ENCODE results near the gene SCAPER. TPM values are rescaled to one million over a fixed set of nuclear protein-coding genes. Genes with fewer than 3 reads are reported as not detected.

Gene SCAPER
- total RNA-seq, 1 experiment from 2014 or later = 10.3 TPM

- H3K9me3 Mint-ChIP-seq = no peaks in the 10 kb centered on the region
- H3K27me3 Mint-ChIP-seq (ENCODE audit: low read depth) = peaks cover 82% of the 10 kb centered on the region
- peak; percentile 26 for DNase-seq (ENCODE audit: low spot score)
- CTCF ChIA-PET = interaction anchor here (0.6 to 3.3 kb wide), 27 partner anchors 9 to 533 kb away, joined by 3 to 24 read pairs (median 4); partner anchors contain the start of gene ETFA
- H3K27ac Mint-ChIP-seq = no peak overlapping the region
- TF ChIP-seq PRRX2 (CRISPR knock-in tag; IDR thresholded peaks at IDR 0.05) (no peak), ZNF512 (CRISPR knock-in tag; IDR thresholded peaks at IDR 0.05; ENCODE audit: borderline replicate concordance) (no peak), ESRRA (CRISPR knock-in tag; IDR thresholded peaks at IDR 0.05; ENCODE audit: borderline replicate concordance) (no peak), ZSCAN18 (CRISPR knock-in tag; IDR thresholded peaks at IDR 0.05) (no peak), IRF2 (CRISPR knock-in tag; IDR thresholded peaks at IDR 0.05; ENCODE audit: borderline replicate concordance, low read depth) (no peak), FOXK1 (CRISPR knock-in tag; IDR thresholded peaks at IDR 0.05) (no peak), HMGA2 (CRISPR knock-in tag; IDR thresholded peaks at IDR 0.05) (no peak), FOXP1 (CRISPR knock-in tag; IDR thresholded peaks at IDR 0.05; ENCODE audit: borderline replicate concordance) (no peak), KAT7 (CRISPR knock-in tag; IDR thresholded peaks at IDR 0.05; ENCODE audit: borderline replicate concordance) (no peak), GTF2I (CRISPR knock-in tag; conservative IDR thresholded peaks at IDR 0.05) (no peak), ZBTB21 (CRISPR knock-in tag; IDR thresholded peaks at IDR 0.05; ENCODE audit: borderline replicate concordance) (no peak), ETV6 (CRISPR knock-in tag; IDR thresholded peaks at IDR 0.05) (no peak), PREB (CRISPR knock-in tag; IDR thresholded peaks at IDR 0.05; ENCODE audit: borderline replicate concordance) (no peak)
- TF ChIP-seq, protein P1, sequence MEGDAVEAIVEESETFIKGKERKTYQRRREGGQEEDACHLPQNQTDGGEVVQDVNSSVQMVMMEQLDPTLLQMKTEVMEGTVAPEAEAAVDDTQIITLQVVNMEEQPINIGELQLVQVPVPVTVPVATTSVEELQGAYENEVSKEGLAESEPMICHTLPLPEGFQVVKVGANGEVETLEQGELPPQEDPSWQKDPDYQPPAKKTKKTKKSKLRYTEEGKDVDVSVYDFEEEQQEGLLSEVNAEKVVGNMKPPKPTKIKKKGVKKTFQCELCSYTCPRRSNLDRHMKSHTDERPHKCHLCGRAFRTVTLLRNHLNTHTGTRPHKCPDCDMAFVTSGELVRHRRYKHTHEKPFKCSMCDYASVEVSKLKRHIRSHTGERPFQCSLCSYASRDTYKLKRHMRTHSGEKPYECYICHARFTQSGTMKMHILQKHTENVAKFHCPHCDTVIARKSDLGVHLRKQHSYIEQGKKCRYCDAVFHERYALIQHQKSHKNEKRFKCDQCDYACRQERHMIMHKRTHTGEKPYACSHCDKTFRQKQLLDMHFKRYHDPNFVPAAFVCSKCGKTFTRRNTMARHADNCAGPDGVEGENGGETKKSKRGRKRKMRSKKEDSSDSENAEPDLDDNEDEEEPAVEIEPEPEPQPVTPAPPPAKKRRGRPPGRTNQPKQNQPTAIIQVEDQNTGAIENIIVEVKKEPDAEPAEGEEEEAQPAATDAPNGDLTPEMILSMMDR (IDR thresholded peaks at IDR 0.05) = no peak
- TF ChIP-seq, protein P2, sequence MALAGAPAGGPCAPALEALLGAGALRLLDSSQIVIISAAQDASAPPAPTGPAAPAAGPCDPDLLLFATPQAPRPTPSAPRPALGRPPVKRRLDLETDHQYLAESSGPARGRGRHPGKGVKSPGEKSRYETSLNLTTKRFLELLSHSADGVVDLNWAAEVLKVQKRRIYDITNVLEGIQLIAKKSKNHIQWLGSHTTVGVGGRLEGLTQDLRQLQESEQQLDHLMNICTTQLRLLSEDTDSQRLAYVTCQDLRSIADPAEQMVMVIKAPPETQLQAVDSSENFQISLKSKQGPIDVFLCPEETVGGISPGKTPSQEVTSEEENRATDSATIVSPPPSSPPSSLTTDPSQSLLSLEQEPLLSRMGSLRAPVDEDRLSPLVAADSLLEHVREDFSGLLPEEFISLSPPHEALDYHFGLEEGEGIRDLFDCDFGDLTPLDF (CRISPR knock-in tag; IDR thresholded peaks at IDR 0.05) = no peak
- peaks cover 40% of the 10 kb centered on the region for H3K4me1 Mint-ChIP-seq
- no peaks in the 10 kb centered on the region for H3K36me3 Mint-ChIP-seq
- POLR2A ChIA-PET = interaction anchor here (0.5 to 2.5 kb wide), 6 partner anchors 12 to 1174 kb away, joined by 3 to 29 read pairs (median 4); no protein-coding TSS in a partner anchor
- peak overlapping the region; percentile 73 for H3K4me3 Mint-ChIP-seq
- ATAC-seq = no peak
Observed at GRCh38 chr15:76334438-76335306, 570.5 kb downstream of the SCAPER start.

GRCh38 chr15:76333720-76334437 lies 571.3 kb downstream of the SCAPER start:
- H3K27me3 Mint-ChIP-seq (ENCODE audit: low read depth) = peaks cover 82% of the 10 kb centered on the region
- H3K4me3 Mint-ChIP-seq = 0 out of 2 replicates have a peak overlapping the region, but pooled peaks have one; percentile 9
- ATAC-seq (peak; percentile 13), DNase-seq (ENCODE audit: low spot score) (peak; percentile 65)
- H3K9me3 Mint-ChIP-seq = no peaks in the 10 kb centered on the region
- no peaks in the 10 kb centered on the region for H3K36me3 Mint-ChIP-seq
- ChIA-PET POLR2A (no interaction called here), CTCF (interaction anchor here (0.6 to 2.7 kb wide), 21 partner anchors 10 to 194 kb away, joined by 3 to 24 read pairs (median 4); partner anchors contain the start of gene ETFA)
- H3K27ac Mint-ChIP-seq = no peak overlapping the region
- peaks cover 35% of the 10 kb centered on the region for H3K4me1 Mint-ChIP-seq
- TF ChIP-seq SOX15 (CRISPR knock-in tag; IDR thresholded peaks at IDR 0.05) (no peak), GABPB1 (CRISPR knock-in tag; IDR thresholded peaks at IDR 0.05) (no peak), ZNF138 (CRISPR knock-in tag; conservative IDR thresholded peaks at IDR 0.05) (no peak), PRRX2 (CRISPR knock-in tag; IDR thresholded peaks at IDR 0.05) (no peak), ATF2 (CRISPR knock-in tag; IDR thresholded peaks at IDR 0.05; ENCODE audit: borderline replicate concordance, low read depth) (no peak), SMAD3 (CRISPR knock-in tag; IDR thresholded peaks at IDR 0.05; ENCODE audit: borderline replicate concordance) (no peak)
- TF ChIP-seq, protein P3, sequence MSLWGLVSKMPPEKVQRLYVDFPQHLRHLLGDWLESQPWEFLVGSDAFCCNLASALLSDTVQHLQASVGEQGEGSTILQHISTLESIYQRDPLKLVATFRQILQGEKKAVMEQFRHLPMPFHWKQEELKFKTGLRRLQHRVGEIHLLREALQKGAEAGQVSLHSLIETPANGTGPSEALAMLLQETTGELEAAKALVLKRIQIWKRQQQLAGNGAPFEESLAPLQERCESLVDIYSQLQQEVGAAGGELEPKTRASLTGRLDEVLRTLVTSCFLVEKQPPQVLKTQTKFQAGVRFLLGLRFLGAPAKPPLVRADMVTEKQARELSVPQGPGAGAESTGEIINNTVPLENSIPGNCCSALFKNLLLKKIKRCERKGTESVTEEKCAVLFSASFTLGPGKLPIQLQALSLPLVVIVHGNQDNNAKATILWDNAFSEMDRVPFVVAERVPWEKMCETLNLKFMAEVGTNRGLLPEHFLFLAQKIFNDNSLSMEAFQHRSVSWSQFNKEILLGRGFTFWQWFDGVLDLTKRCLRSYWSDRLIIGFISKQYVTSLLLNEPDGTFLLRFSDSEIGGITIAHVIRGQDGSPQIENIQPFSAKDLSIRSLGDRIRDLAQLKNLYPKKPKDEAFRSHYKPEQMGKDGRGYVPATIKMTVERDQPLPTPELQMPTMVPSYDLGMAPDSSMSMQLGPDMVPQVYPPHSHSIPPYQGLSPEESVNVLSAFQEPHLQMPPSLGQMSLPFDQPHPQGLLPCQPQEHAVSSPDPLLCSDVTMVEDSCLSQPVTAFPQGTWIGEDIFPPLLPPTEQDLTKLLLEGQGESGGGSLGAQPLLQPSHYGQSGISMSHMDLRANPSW (CRISPR knock-in tag; conservative IDR thresholded peaks at IDR 0.05; ENCODE audit: low read depth) = no peak

All from WTC11 (cell line).